ENCODE measurements around the gene TSNAXIP1. TPM values are rescaled to one million over a fixed set of nuclear protein-coding genes. Genes with fewer than 3 reads are reported as not detected.

Gene TSNAXIP1
- total RNA-seq, 6 donors from 2014 or later: 0.66 to 13.1 (median 4.4) TPM

GRCh38 chr16:67873435-67874370, 67.0 kb downstream of the TSNAXIP1 start:
- DNase-seq (no peak), ATAC-seq (ENCODE audit: low FRiP score in 2 of 2) (peak in 1 of 2 donors; percentile 6)
- H3K4me3 ChIP-seq: peak overlapping the region; percentile 58 to 96 (median 77)
- WGBS, 2 donors: 9 to 20% methylated on average over 14 to 23 of the region's 23 CpGs
- H3K9me3 ChIP-seq: no peaks in the 10 kb centered on the region
- TF ChIP-seq EP300 (IDR thresholded peaks at IDR 0.05) (no peak), POLR2AphosphoS5 (IDR thresholded peaks at IDR 0.05) (no peak)
- peak overlapping the region; percentile 80 to 88 (median 84) for H3K27ac ChIP-seq
- H3K36me3 ChIP-seq: peaks cover 15 to 59% (median 43%) of the 10 kb centered on the region in 4 donors
- peaks cover 21 to 34% (median 25%) of the 10 kb centered on the region in 4 donors for H3K4me1 ChIP-seq
- no peaks in the 10 kb centered on the region for H3K27me3 ChIP-seq

GRCh38 chr16:67874372-67874771, 67.7 kb downstream of the TSNAXIP1 start:
- H3K4me3 ChIP-seq: peak overlapping the region in 3 of 4 donors; percentile 58 to 82 (median 72)
- peaks cover 18 to 62% (median 46%) of the 10 kb centered on the region in 4 donors for H3K36me3 ChIP-seq
- H3K27ac ChIP-seq: peak overlapping the region in 1 of 4 donors; percentile 0

GRCh38 chr16:67877064-67877463, 70.4 kb downstream of the TSNAXIP1 start:
- 97 to 99% methylated on average over 11 of the region's 11 CpGs for WGBS, 2 donors
- no peak overlapping the region for H3K27ac ChIP-seq
- peaks cover 44 to 63% (median 60%) of the 10 kb centered on the region in 4 donors for H3K36me3 ChIP-seq
- ATAC-seq (ENCODE audit: low FRiP score in 2 of 2): no peak
- no peaks in the 10 kb centered on the region for H3K27me3 ChIP-seq
- peaks cover 21 to 34% (median 24%) of the 10 kb centered on the region in 4 donors for H3K4me1 ChIP-seq
- TF ChIP-seq POLR2AphosphoS5 (IDR thresholded peaks at IDR 0.05) (no peak), EP300 (IDR thresholded peaks at IDR 0.05) (no peak), CTCF (IDR thresholded peaks at IDR 0.05) (no peak), POLR2A (IDR thresholded peaks at IDR 0.05) (no peak)
- no peak overlapping the region for H3K4me3 ChIP-seq
- H3K9me3 ChIP-seq: no peaks in the 10 kb centered on the region
- DNase-seq: no peak

More at GRCh38 chr16:67874372-67874771, 67.7 kb downstream of the TSNAXIP1 start:
- H3K9me3 ChIP-seq: no peaks in the 10 kb centered on the region
- TF ChIP-seq CTCF (IDR thresholded peaks at IDR 0.05) (no peak), POLR2A (IDR thresholded peaks at IDR 0.05) (no peak), POLR2AphosphoS5 (IDR thresholded peaks at IDR 0.05) (no peak), EP300 (IDR thresholded peaks at IDR 0.05) (no peak)
- peaks cover 21 to 34% (median 25%) of the 10 kb centered on the region in 4 donors for H3K4me1 ChIP-seq
- DNase-seq (no peak), ATAC-seq (ENCODE audit: low FRiP score in 2 of 2) (no peak)
- H3K27me3 ChIP-seq: no peaks in the 10 kb centered on the region
- WGBS, 2 donors: 33 to 67% methylated on average over 1 to 3 of the region's 3 CpGs

Small RNA genes within 50 kb of the gene (small RNA-seq; reads per million reads assigned to genes)
- gene AC040162.2: 0 reads per million in 4 donors

Other genes with a start within 250 kb of the TSNAXIP1 start
- 10 to 100 TPM; 29.7 to 42.6 (median 34.2) TPM for gene CTCF, start 244.4 kb upstream of the TSNAXIP1 start, total RNA-seq
- 10 to 100 TPM in 1 of 6 donors, 1 to 10 TPM in 5; 1.8 to 55.5 (median 4.0) TPM for gene CARMIL2, start 161.7 kb upstream of the TSNAXIP1 start, total RNA-seq
- gene ACD, start 146.6 kb upstream of the TSNAXIP1 start, total RNA-seq: 10 to 100 TPM; 15.8 to 25.1 (median 18.8) TPM
- 1 to 10 TPM; 2.1 to 9.3 (median 6.6) TPM for gene PARD6A, start 145.9 kb upstream of the TSNAXIP1 start, total RNA-seq
- gene ENKD1, start 140.1 kb upstream of the TSNAXIP1 start, total RNA-seq: 10 to 100 TPM; 18.2 to 50.3 (median 28.5) TPM
- gene C16orf86, start 140.1 kb upstream of the TSNAXIP1 start, total RNA-seq: 10 to 100 TPM in 1 of 6 donors, 1 to 10 TPM in 5; 1.2 to 22.0 (median 5.2) TPM
- gene GFOD2, start 87.6 kb upstream of the TSNAXIP1 start, total RNA-seq: 10 to 100 TPM; 14.3 to 21.0 (median 17.0) TPM
- 10 to 100 TPM in 5 of 6 donors, 1 to 10 TPM in 1; 6.5 to 50.3 (median 17.0) TPM for gene RANBP10, start 329 bp upstream of the TSNAXIP1 start, total RNA-seq
- gene THAP11, start 35.4 kb downstream of the TSNAXIP1 start, total RNA-seq: 10 to 100 TPM; 28.3 to 66.3 (median 34.3) TPM
- 100 to 1,000 TPM in 2 of 6 donors, 10 to 100 TPM in 4; 50.2 to 203 (median 78.3) TPM for gene NUTF2, start 40.0 kb downstream of the TSNAXIP1 start, total RNA-seq
- gene CENPT, start 40.8 kb downstream of the TSNAXIP1 start, total RNA-seq: 100 to 1,000 TPM in 1 of 6 donors, 10 to 100 TPM in 5; 30.6 to 201 (median 50.6) TPM
- gene EDC4, start 66.2 kb downstream of the TSNAXIP1 start, total RNA-seq: 100 to 1,000 TPM in 1 of 6 donors, 10 to 100 TPM in 5; 41.6 to 101 (median 65.0) TPM
- 1 to 10 TPM in 5 of 6 donors, not detected in 1; 1.6 to 4.2 (median 2.3) TPM for gene NRN1L, start 78.0 kb downstream of the TSNAXIP1 start, total RNA-seq
- 10 to 100 TPM; 21.9 to 36.5 (median 31.5) TPM for gene PSKH1, start 86.4 kb downstream of the TSNAXIP1 start, total RNA-seq
- 1 to 10 TPM; 1.6 to 4.2 (median 2.4) TPM for gene CTRL, start 125.0 kb downstream of the TSNAXIP1 start, total RNA-seq
- gene PSMB10, start 130.0 kb downstream of the TSNAXIP1 start, total RNA-seq: 100 to 1,000 TPM in 1 of 6 donors, 10 to 100 TPM in 5; 48.2 to 106 (median 60.6) TPM
- gene LCAT, start 137.2 kb downstream of the TSNAXIP1 start, total RNA-seq: 100 to 1,000 TPM in 1 of 6 donors, 10 to 100 TPM in 5; 21.9 to 117 (median 26.1) TPM
- 100 to 1,000 TPM in 3 of 6 donors, 10 to 100 TPM in 3; 54.6 to 276 (median 98.3) TPM for gene SLC12A4, start 161.7 kb downstream of the TSNAXIP1 start, total RNA-seq
- gene DPEP3, start 173.6 kb downstream of the TSNAXIP1 start, total RNA-seq: 1 to 10 TPM in 1 of 6 donors, under 1 TPM in 3, not detected in 2; 0.15 to 1.0 (median 0.30) TPM
- 10 to 100 TPM in 5 of 6 donors, 1 to 10 TPM in 1; 7.1 to 56.6 (median 23.0) TPM for gene DPEP2, start 192.6 kb downstream of the TSNAXIP1 start, total RNA-seq
- gene DPEP2NB, start 209.0 kb downstream of the TSNAXIP1 start, total RNA-seq: not detected
- 10 to 100 TPM in 4 of 6 donors, 1 to 10 TPM in 2; 4.4 to 13.2 (median 12.1) TPM for gene DDX28, start 216.3 kb downstream of the TSNAXIP1 start, total RNA-seq
- gene DUS2, start 216.4 kb downstream of the TSNAXIP1 start, total RNA-seq: 10 to 100 TPM; 12.7 to 28.3 (median 16.8) TPM

Data from upper lobe of left lung (tissue), 6 donors.